COLO668 (cell line): ENCODE measurements around the gene NRXN3.
"Not testable (repeated sequence)": the region's sequence is repeated elsewhere in the genome, so short reads cannot be mapped to it uniquely, and the experiment has no call there.

Experiments used
- DNase-seq: peaks from one replicate; lab custom pipeline; 2025; ENCODE audit not compliant: unreplicated experiment; lab: John Stamatoyannopoulos, UW

Gene NRXN3

DNA sequence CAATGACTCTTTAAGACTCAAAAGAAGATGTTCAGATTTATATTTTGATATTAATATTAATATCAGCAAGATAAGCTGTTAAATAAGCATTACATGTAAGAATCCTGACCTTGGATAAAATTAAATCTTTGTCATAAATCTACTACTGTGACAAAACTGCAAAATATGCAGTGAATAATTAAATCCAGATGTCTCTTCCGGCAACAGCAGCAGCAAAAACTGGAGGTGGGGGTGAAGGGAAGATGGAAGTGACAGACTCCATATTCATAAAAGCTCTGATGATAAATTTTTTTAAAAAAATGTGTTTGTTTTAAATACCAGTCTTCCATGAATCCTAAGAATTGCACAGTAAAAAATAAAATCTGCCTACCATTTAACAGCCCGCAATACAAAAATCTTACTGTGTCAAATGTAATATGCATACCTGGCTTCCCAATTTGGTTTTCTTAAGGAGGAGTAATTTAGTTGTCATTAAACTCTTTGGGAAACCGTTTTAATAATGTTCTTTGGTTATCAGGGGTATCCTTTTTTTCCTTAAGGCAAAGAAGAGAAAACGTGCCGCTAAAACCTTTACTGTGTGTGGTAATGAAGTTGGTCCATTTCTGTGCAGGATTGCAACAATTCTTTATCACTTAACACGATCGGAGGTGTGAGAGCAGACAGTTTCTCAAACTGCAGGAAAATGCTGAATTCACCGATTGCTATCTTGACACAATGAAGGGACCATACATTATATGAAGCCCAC is 1562.9 kb downstream of the NRXN3 start:
- no peak for DNase-seq

DNA sequence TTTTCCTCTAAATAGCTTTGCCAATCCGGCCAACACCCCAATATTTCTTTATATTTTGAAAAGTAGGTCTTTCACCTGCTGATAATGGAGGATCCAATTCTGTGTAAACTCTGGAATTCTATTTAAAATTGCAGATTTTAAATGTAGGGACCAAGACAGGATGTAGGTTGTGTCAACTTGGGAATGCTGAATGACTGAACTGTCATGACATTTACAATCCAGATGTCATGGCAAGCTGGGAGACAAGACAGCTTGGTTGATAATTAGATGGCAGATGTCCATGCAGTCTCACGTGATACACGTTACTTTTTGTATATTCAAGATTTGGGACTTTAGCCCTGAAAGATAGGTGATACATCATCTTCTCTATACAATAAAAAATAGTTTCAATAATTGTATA is 1564.0 kb downstream of the NRXN3 start:
- DNase-seq = no peak

DNA sequence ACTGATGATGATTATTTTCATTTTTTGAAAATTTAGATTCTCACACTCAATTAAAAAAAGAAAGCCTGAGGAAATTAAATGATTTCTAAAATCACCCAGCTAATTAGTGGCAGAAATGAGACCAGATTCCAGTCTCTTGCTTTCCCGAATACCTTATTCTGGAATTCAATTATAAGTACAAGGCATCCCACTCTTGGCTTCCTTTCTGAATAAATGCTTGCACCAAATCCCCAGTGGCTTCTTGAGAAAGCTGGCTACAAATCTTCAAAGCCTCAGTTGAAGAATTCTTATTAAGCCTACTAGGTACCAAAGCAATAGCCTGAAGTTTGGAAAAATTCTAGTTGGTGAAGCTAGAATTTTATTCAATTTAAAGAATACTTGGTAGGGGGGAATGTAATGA is 1564.5 kb downstream of the NRXN3 start:
- DNase-seq = no peak

DNA sequence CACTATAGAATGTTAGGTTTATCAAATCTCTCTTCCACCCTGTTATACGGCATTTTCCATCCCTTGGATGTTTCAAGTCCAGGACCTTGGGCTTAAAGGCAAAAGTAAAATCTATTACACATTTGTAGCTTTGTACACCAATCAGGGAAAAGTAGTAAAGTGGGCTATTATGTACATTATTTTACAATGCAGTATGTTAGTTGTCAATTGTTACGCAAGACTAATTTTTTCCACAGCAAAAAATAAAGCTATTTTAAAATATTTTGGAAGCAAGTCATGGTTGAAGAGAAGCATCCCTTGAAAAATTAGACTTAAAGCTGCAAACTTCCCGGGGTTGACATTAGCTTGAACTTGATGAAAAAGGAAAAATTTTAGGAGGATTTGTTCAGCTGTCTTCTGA is 1564.9 kb downstream of the NRXN3 start:
- DNase-seq = no peak

DNA sequence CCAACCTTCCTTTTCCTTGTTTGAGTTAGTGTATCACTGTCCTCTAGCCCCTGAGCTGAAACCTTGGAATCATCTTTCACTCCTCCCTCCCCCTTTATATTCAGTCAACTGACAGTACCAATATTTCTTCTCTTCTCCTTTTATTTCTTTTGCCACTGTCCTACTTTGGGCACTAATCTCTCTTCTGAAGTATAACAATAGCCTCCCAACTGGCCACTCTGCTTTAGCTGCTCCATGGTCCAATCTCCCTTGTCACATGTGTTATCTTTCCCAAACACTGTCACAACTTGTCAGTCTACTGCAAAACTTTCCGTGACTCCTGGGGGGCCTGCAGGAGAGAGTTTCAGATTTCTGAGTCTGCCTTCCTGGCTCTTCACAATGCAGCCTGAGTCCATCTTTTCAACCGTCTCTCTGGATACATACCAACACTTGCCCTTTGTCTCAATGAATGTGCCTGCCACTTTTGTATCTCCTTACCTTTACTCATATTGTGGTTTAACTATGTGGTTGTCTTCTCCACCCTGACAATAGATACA is 1570.0 kb downstream of the NRXN3 start:
- no peak for DNase-seq

DNA sequence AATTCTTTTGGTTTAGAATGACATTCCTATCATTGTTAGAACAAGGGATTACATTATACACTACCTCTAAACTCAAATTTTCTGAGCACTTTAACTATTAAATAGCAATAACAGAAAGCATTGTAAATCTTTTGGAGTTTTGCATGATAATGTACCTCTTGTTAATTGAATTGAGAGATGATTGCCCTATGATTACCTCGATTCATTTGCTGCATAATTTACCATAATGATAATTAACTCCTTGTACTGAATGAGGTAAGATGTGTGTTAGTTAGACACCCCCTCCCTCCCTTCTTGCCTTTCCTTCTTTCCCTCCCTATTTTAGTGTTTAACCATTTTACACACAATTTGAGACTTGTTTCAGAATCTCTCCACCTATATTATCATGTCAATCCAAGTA is 1572.0 kb downstream of the NRXN3 start:
- no peak for DNase-seq

DNA sequence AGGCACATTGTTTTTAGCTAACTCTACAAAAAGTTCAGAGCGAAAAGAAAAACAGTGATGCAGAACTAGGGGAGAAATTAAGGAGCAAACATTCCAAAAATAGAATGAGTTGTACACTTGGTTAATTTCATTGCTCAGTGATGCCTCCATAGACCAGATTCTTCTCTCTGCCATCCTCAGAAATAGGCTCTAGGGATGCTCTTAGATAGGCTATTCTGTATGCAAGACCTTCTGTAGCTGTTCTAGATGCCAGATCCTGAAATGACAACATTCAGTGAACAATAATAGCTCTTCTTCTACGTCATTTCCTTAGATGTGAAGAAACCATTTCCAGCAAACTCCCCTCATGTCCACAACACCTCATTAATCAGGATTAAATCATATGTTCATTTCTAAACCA is 1574.9 kb downstream of the NRXN3 start:
- DNase-seq = no peak

DNA sequence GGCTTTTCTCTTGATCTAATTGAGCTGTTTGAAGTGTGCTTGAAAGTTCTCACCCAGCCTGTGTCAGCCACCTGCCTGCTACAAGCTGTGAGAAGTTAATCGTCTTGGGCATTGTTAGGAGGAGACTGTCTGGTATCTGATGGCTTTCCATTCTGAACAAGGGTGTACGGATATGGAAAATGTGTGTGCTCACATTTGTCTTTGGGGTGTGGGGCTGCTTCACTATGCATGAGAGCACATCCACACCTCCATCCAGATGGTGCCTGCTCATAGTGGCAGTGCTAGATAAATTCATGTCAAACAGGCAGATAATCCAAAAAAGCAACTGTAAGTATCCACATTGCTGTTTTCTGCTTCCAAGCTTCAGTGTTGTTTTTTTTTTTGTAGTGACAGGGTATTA is 1578.9 kb downstream of the NRXN3 start:
- no peak for DNase-seq

DNA sequence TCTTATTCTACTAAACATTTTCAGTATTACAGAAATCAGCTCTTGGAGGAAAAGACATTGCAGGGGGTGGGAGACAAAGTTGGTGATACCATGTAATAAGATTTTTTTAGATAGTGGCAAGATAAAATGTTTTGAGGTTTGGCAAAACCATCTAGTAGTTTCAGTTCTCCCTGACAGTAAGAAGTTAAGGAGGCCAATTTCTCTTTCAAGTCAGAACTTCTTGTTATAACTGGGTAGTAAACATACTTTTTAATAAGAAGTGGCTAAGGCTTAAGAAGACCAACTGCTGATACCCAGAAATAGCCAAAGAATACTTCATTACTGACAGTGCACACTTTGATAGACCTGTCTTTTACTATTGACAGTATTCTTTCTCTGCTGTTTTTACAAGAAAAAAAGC is 1588.8 kb downstream of the NRXN3 start:
- no peak for DNase-seq

DNA sequence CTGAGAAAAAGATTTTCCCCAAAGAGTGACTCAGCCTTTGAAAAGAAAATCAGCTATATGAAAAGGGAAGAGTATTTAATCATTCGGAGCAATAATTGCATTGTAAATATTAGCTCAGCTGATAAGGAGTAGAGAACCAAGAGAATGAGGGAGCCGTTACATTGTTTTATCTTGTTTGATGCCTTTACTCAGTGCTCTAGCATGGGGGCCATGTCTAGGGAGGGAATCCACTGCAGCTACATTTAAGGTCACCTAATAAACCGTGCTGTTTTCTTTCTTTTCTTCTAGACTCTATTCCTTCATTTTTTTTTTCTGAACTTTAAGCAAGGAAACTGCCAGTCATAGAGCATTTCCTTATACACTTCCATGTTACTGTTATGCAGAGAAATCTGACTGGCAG is 1594.2 kb downstream of the NRXN3 start:
- no peak for DNase-seq

DNA sequence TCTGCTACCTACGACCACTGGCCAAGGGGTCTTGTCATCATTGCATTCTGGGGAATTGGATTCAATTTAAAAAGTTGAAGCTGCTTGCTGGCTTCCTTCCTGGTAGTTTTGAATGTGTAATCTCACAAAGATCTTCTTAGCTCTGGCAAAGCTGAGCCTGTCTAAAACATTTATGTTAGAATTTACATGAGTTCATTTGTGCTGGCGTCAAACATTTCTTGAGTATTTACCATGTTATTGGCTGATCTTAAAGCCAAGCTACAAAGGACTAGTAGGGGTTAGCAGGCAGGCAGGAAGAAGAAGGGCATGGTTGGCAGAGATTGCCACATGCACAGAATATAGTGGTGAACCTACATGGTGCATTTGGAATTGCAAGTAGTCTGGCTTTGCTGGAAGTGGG is 1596.3 kb downstream of the NRXN3 start:
- DNase-seq = no peak

DNA sequence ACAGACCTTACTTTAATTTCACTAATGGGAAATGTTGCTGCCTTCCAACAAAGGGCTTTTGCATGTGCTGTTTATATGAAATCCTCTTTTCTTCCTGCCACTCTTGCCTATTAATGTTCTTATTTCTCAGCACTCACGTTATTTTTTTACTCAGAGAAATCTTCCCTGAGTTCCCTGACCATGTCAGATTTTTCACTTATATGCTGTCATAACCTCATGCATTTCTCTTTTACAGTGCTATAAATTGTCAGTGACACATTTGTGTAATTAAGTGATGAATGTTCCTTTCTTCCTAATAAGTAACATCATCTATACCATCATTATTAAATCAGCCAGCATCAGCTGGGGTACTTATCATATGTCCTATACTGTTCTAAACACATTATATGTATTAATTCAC is 1597.1 kb downstream of the NRXN3 start:
- DNase-seq = no peak

DNA sequence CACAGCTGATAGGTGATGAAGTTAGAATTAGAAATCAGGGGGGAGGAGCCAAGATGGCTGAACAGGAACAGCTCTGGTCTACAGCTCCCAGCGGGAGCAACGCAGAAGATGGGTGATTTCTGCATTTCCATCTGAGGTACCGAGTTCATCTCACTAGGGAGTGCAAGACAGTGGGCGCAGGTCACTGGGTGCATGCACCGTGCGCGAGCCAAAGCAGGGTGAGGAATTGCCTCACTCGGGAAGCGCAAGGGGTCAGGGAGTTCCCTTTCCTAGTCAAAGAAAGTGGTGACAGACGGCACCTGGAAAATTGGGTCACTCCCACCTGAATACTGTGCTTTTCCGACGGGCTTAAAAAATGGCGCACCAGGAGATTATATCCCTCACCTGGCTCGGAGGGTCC is 1597.5 kb downstream of the NRXN3 start:
- DNase-seq = not testable (repeated sequence)

DNA sequence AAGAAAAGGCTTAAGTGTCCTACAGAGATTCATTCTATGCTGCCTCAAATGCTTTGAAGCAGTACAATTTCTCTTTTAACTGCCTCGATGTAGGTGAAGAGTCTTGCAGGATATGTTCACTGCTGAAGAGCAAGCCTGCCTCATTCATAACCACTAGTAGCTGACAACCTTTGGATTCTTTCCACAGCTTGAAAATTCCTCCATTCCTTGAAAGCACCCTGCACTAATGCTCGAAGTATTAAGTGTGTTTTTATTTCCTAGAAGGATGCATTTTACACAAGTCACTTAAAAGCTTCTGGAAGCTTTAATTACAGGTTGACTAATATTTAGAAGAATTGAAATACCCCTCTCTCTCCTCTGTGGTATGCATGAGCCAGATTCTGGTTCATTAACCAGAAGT is 1611.7 kb downstream of the NRXN3 start:
- DNase-seq = no peak

DNA sequence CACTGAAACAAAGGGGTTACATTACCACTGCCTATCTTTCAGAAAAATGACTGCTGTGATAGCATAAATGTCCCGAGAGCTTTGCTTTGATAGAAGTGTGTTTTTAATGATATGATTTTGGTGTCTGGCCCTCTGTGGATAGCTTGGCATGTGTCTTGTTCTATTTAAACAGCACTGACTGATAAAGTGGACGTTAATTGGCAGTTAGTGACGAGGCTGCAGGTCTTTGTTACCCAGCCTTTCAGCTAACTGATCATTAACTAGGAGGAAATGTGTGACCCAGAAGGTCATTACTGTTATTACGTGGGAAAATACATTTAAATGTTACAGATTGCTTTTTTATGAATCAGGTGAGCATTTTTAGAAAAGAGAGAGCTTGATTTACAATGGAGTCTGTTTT is 1612.9 kb downstream of the NRXN3 start:
- no peak for DNase-seq

DNA sequence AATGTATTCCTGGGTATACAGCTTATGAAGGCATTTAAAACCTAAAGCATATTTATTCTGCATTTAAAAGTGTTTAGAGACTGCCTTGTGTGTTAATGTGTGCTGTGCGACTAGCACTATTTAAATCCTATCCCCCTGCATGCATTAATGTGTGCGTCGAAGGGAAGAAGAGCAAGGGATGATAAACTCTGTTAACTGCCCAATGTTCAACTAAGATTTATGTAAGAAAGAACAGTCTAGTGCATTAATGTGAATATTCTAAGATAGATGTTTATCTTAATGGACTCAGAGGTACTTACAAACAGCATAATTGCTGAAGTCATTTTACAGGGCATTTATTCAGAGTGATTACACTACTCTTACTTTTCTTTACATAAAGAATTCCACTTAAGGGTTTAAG is 1616.3 kb downstream of the NRXN3 start:
- DNase-seq = no peak

DNA sequence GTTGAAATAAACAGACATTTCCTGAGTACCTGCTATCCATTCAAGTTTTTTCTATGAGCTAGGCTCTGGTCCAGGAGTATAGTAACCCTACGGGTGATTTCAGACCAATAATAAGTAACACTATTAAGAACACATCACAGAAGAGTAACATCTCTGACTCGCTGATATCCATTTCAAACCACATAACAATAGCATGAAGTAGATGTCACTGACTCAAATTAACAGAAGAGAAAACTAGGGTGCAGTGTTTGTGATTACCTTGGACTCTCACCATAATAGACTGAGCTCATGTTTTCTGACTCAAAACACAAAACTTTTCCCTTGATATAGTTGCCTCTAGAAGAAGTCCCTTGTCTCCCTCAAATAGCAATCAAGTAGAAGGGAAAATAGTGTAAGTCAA is 1618.2 kb downstream of the NRXN3 start:
- DNase-seq = no peak

DNA sequence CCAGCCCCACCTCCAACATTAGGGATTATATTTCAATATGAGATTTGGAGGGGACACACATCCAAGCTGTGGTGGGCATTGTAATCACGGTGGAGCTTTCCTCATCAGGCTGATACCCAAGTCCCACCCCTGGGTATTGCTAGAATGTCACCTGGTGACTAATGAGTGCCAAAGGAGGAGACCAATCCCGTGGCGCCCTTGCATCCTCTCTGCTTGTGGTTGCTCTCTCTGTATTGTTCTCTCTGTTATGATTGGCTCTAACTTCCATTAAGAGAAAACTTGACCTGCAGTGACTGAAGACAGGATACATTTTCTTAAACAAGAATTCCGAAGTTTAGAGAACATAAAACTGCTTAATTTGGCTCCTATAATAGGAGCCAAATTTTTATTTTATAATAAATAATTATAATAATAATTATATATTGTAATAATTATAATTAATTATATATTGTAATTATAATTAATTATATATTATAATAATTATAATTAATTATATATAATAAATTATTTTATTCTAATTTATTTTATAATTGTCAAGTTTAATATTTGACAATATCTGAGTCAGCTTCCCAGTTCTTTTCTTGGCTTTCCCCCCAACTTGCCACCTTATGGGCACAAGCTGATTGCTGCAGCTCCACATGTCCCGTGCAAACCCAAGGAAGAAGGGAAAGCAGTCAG is 1621.0 kb downstream of the NRXN3 start:
- no peak for DNase-seq

DNA sequence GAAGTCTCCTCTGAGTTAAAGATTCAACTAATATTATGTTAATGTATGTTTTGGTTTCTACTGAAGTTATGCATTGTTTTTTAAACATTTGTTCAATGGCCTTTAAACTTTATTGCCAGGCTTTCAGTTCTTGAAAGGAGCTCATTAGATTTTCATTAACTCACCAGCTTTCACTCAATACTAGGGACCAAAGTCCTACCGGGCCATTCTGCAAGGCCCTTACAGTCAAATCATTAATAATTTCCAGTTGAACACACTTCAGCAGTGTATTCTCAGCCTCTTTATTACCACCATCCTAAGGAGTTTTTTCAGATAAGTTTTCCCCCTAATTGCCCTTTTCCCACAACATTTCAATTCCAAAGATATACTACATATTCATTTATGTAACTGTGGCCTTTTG is 1631.9 kb downstream of the NRXN3 start:
- no peak for DNase-seq

DNA sequence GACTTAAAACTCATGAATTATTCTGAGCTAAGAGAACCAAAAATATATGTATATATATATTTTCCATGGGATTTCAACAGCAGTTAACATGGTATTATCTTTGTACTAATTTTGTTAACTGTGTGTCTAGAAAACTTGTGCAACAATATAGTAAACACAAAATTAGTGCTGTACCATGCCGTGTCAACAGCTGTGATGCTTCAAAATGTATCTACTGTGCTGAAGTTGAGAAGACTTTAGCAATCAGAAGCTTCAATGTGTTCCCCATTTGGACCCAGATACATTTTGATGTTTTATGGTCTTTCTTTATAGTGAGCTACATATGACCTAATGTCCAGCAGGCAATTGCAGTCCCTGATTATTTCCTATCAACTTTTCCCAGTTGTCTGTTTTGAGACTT is 1635.5 kb downstream of the NRXN3 start:
- DNase-seq = no peak

DNA sequence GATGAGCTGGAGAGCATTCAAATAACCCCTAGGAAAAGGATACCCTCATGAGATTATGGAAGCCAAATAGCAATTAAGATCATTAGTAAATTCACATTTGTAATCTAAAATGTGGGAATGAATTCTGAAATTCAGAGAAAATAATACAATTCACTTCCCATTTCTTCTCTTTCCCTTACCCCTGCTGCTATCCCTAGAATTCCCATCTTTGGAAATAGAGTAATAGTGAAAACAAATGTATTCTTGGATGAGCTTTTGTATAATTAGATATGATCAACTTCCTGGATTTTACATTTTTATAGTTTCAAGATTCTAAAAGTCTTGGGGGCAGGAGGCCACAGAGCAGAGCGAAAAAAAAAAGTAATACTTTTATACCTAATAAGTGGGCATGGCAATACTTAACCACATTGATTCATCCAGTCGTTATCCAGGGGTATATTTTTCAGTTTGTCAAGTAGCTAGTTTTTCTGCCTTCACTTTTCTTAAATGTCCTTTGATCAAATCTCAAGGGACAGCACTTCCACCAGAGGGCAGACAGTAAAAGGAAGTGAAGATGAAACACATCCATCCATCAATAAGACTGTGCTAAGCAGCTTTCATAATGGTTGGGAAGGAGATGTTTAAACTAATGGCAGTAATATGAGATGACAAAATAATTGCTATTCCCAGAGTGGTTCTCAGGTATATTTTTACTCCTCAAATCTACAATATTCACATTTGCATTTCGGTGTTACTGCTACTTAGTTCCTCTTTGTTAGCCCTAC is 1639.9 kb downstream of the NRXN3 start:
- peak; percentile 13 for DNase-seq
